H1 (cell line): ENCODE data around the gene C12orf56. TPM values are rescaled to one million over a fixed set of nuclear protein-coding genes. Genes with fewer than 3 reads are reported as not detected.

Experiments used
- CTCF ChIA-PET: fragments of 300-600 bp; sonication (Branson Sonifier 250); formaldehyde crosslinking; loops from one replicate; lab custom pipeline; 2021; ENCODE audit not compliant: partially characterized antibody; lab: Charles Lee
- POLR2A ChIA-PET: fragments of 300-600 bp; sonication (Branson Sonifier 250); formaldehyde crosslinking; loops from one replicate; lab custom pipeline; 2021; ENCODE audit warnings: inconsistent platforms; ENCODE audit not compliant: partially characterized antibody; lab: Charles Lee
- DNase-seq, 2 experiments: peaks; one replicate each; pipeline versions ENCODE4 v3.0.0 to v3.0.0-alpha.2; 2010 to 2022; ENCODE audit warnings: low spot score in 2 of 2, low read depth in 1 of 2, mixed read lengths in 1 of 2
- FAIRE-seq: peaks from 2 replicates; lab custom pipeline; 2011; peaks lifted over from hg19 to GRCh38; lab: Jason Lieb, UNC
- H2AFZ ChIP-seq: 2 replicates; pipeline ENCODE4 v1.8.1; 2012; ENCODE audit warnings: low read length, inconsistent platforms
- H2AK5ac ChIP-seq: 2 replicates; pipeline ENCODE4 v1.6.1; 2013; ENCODE audit warnings: low read depth, low read length
- H2BK120ac ChIP-seq: replicated peaks from 2 replicates; pipeline ENCODE3; 2013; ENCODE audit warnings: low read depth, low read length, inconsistent platforms
- H2BK12ac ChIP-seq: 2 replicates; pipeline ENCODE4 v1.6.1; 2013; ENCODE audit warnings: low read depth, low read length
- H2BK15ac ChIP-seq: 2 replicates; pipeline ENCODE4 v1.6.1; 2013; ENCODE audit warnings: low read length
- H2BK20ac ChIP-seq: 2 replicates; pipeline ENCODE4 v1.6.1; 2013; ENCODE audit warnings: low read length
- H2BK5ac ChIP-seq: 2 replicates; pipeline ENCODE4 v1.6.1; 2013; ENCODE audit warnings: low read depth, low read length
- H3K14ac ChIP-seq: 2 replicates; pipeline ENCODE4 v1.6.1; 2013; ENCODE audit warnings: inconsistent platforms; ENCODE audit not compliant: insufficient read length
- H3K18ac ChIP-seq: 2 replicates; pipeline ENCODE4 v1.6.1; 2013; ENCODE audit warnings: low read length; ENCODE audit errors: extremely low read depth
- H3K23ac ChIP-seq: 2 replicates; pipeline ENCODE4 v1.6.1; 2013; ENCODE audit warnings: inconsistent platforms; ENCODE audit not compliant: insufficient read length
- H3K23me2 ChIP-seq: 2 replicates; pipeline ENCODE4 v1.6.1; 2013; ENCODE audit warnings: low read depth, low read length
- H3K27ac ChIP-seq: 2 replicates; pipeline ENCODE4 v1.6.1; 2011; ENCODE audit warnings: low read depth, low read length, inconsistent platforms
- H3K27me3 ChIP-seq, 4 experiments: replicated peaks in 1 of 4; 1 replicate in 1 of 4; 2 replicates in 3 of 4; pipeline versions ENCODE4 v1.6.1 to v1.8.1; 2011 to 2013; ENCODE audit warnings: low read length in 3 of 4, mild to moderate bottlenecking in 3 of 4, inconsistent platforms in 2 of 4, mixed read lengths in 2 of 4, moderate library complexity in 1 of 4; ENCODE audit not compliant: control insufficient read depth in 3 of 4, insufficient read depth in 3 of 4; ENCODE audit errors: extremely low read depth in 1 of 4
- H3K36me3 ChIP-seq, 4 experiments: 2 replicates each; pipeline versions ENCODE4 v1.6.1 to v1.8.1; 2011 to 2013; ENCODE audit warnings: mild to moderate bottlenecking in 4 of 4, low read length in 3 of 4, moderate library complexity in 2 of 4, control low read depth in 1 of 4, inconsistent platforms in 1 of 4; ENCODE audit not compliant: insufficient read depth in 4 of 4, control insufficient read depth in 2 of 4
- H3K4ac ChIP-seq: replicated peaks from 2 replicates; pipeline ENCODE3; 2013; ENCODE audit warnings: low read length, low read depth, mixed read lengths, inconsistent platforms; ENCODE audit not compliant: insufficient read length
- H3K4me1 ChIP-seq, 4 experiments: replicated peaks in 1 of 4; 1 replicate in 1 of 4; 2 replicates in 3 of 4; pipeline versions ENCODE4 v1.6.1 to v1.8.1; 2011 to 2013; ENCODE audit warnings: low read length in 3 of 4, inconsistent platforms in 2 of 4, mixed read lengths in 1 of 4; ENCODE audit not compliant: insufficient read depth in 4 of 4, control insufficient read depth in 3 of 4
- H3K4me2 ChIP-seq, 2 experiments: 2 replicates each; pipeline versions ENCODE4 v1.6.1 to v1.8.1; 2011 to 2013; ENCODE audit warnings: low read depth in 2 of 2, low read length in 2 of 2, control low read depth in 1 of 2, inconsistent platforms in 1 of 2, mild to moderate bottlenecking in 1 of 2; ENCODE audit not compliant: insufficient read depth in 1 of 2
- H3K4me3 ChIP-seq, 4 experiments: fragments of 200-600, 300-600 bp in 1 of 4; sonication (generic), shearing (Covaris generic), sonication (Bioruptor Twin) in 1 of 4; 2 replicates each; pipeline versions ENCODE4 v1.5.1 to v1.8.1; 2011 to 2016; ENCODE audit warnings: low read length in 4 of 4, low read depth in 3 of 4, control low read depth in 2 of 4, inconsistent platforms in 2 of 4, mild to moderate bottlenecking in 2 of 4, mixed read lengths in 1 of 4, moderate library complexity in 1 of 4; ENCODE audit not compliant: insufficient read depth in 2 of 4; ENCODE audit errors: extremely low read depth in 1 of 4
- H3K56ac ChIP-seq: replicated peaks from 2 replicates; pipeline ENCODE3; 2013; ENCODE audit warnings: low read depth, mild to moderate bottlenecking, mixed read lengths, low read length, inconsistent platforms; ENCODE audit not compliant: insufficient read length
- H3K79me1 ChIP-seq: 2 replicates; pipeline ENCODE4 v1.6.1; 2013; ENCODE audit warnings: low read depth, low read length, control low read depth
- H3K79me2 ChIP-seq, 2 experiments: 2 replicates each; pipeline versions ENCODE4 v1.6.1 to v1.8.1; 2012 to 2013; ENCODE audit warnings: low read length in 2 of 2, mild to moderate bottlenecking in 2 of 2, inconsistent platforms in 1 of 2; ENCODE audit not compliant: insufficient read depth in 2 of 2, control insufficient read depth in 1 of 2
- H3K9ac ChIP-seq, 4 experiments: replicated peaks in 1 of 4; 1 replicate in 1 of 4; 2 replicates in 3 of 4; pipeline versions ENCODE4 v1.6.1 to v1.8.1; 2011 to 2013; ENCODE audit warnings: low read depth in 3 of 4, low read length in 3 of 4, control low read depth in 2 of 4, mild to moderate bottlenecking in 2 of 4, moderate library complexity in 2 of 4, inconsistent platforms in 1 of 4; ENCODE audit errors: extremely low read depth in 1 of 4
- H3K9me3 ChIP-seq, 2 experiments: 2 replicates each; pipeline versions ENCODE4 v1.6.1 to v1.8.1; 2012 to 2013; ENCODE audit warnings: mild to moderate bottlenecking in 2 of 2, moderate library complexity in 2 of 2, control low read depth in 1 of 2, inconsistent platforms in 1 of 2, low read depth in 1 of 2, low read length in 1 of 2, mixed read lengths in 1 of 2; ENCODE audit not compliant: insufficient read depth in 2 of 2
- H4K20me1 ChIP-seq, 2 experiments: replicated peaks in 1 of 2; 2 replicates each; pipeline versions ENCODE3 to v1.8.1; 2011 to 2013; ENCODE audit warnings: inconsistent platforms in 2 of 2, low read length in 2 of 2, mild to moderate bottlenecking in 1 of 2; ENCODE audit not compliant: insufficient read depth in 2 of 2, control insufficient read depth in 1 of 2
- H4K5ac ChIP-seq: 2 replicates; pipeline ENCODE4 v1.6.1; 2013; ENCODE audit warnings: low read length, low read depth, mixed read lengths, inconsistent platforms; ENCODE audit not compliant: insufficient read length
- H4K8ac ChIP-seq: 2 replicates; pipeline ENCODE4 v1.8.0; 2013; ENCODE audit warnings: mild to moderate bottlenecking, moderate library complexity, low read length, inconsistent platforms; ENCODE audit not compliant: insufficient read depth; ENCODE audit errors: extremely low read depth
- H4K91ac ChIP-seq: replicated peaks from 2 replicates; pipeline ENCODE3; 2013; ENCODE audit warnings: low read length, mixed read lengths, inconsistent platforms; ENCODE audit not compliant: insufficient read length
- EGR1 ChIP-seq: IDR thresholded peaks from 2 replicates; pipeline ENCODE4 v1.6.1; 2011; ENCODE audit warnings: low read depth, low read length, borderline replicate concordance
- polyA plus RNA-seq, 7 experiments: library from polyadenylated mRNA; depleted of rRNA in 3 of 7; stranded (reverse) in 5 of 7; unstranded in 2 of 7; fragments of >200 nt in 5 of 7; fragments of 200-250 nt in 2 of 7; gene quantifications; 1 replicate in 5 of 7; 2 replicates in 1 of 7; 4 replicates in 1 of 7; pipeline versions ENCODE4 v1.2.1 to v1.2.3, GENCODE V29; 2011 to 2013; ENCODE audit warnings: missing spikeins in 2 of 7, mixed read lengths in 2 of 7
- total RNA-seq: library from RNA; stranded (reverse); fragmentation: NEBNext Ultra II Directional; extraction: Animal tissue kit (Norgen Biotek cat#: 25700); gene quantifications from 2 replicates; pipeline ENCODE4 v1.2.1, GENCODE V29; 2021

The C12orf56 gene
- total and polyA plus RNA-seq, 2 of the 8 experiments (the other 6 are each of a cell fraction or from before 2014, with no cell fraction given), result 1.1 to 2.9 TPM

GRCh38 chr12:64237382-64237781, 153.2 kb downstream of the C12orf56 start:
- no peak overlapping the region for H4K5ac ChIP-seq
- no peak overlapping the region for H2BK120ac ChIP-seq
- ChIA-PET POLR2A (no interaction called here), CTCF (interaction anchor here (0.6 to 1.8 kb wide), 4 partner anchors 8 to 411 kb away, joined by 3 to 6 read pairs (median 4); no protein-coding TSS in a partner anchor)
- H3K27me3 ChIP-seq, result no peaks in the 10 kb centered on the region
- no peaks in the 10 kb centered on the region for H3K23me2 ChIP-seq
- H3K14ac ChIP-seq, result no peak overlapping the region
- no peak overlapping the region for H2BK12ac ChIP-seq
- DNase-seq, result no peak
- H2AK5ac ChIP-seq, result no peak overlapping the region
- no peak overlapping the region for H3K18ac ChIP-seq
- no peaks in the 10 kb centered on the region; a peak in 1 of 7 replicates for H3K4me1 ChIP-seq
- H3K27ac ChIP-seq, result no peak overlapping the region
- FAIRE-seq, result no peak
- H3K9ac ChIP-seq, result no peak overlapping the region
- no peaks in the 10 kb centered on the region for H3K79me1 ChIP-seq
- no peak overlapping the region for H3K4ac ChIP-seq
- H3K4me3 ChIP-seq, result no peak overlapping the region
- H2BK20ac ChIP-seq, result no peak overlapping the region
- no peaks in the 10 kb centered on the region for H4K20me1 ChIP-seq
- no peak overlapping the region for H4K91ac ChIP-seq
- TF ChIP-seq EGR1, result no peak
- no peak overlapping the region for H3K56ac ChIP-seq
- H3K36me3 ChIP-seq, result no peaks in the 10 kb centered on the region
- H3K9me3 ChIP-seq, result no peaks in the 10 kb centered on the region
- no peak overlapping the region for H3K4me2 ChIP-seq
- H3K79me2 ChIP-seq, result no peaks in the 10 kb centered on the region
- no peak overlapping the region for H3K23ac ChIP-seq
- no peak overlapping the region for H2BK5ac ChIP-seq
- H2BK15ac ChIP-seq, result no peak overlapping the region
- H4K8ac ChIP-seq, result no peak overlapping the region
- no peak overlapping the region for H2AFZ ChIP-seq
